Measurements from ENCODE around the gene HOMER2. TPM values are rescaled to one million over a fixed set of nuclear protein-coding genes. Genes with fewer than 3 reads are reported as not detected.

The HOMER2 gene
- total and polyA plus RNA-seq, 2 experiments from 2014 or later = 5.9 to 14.5 TPM

DNA sequence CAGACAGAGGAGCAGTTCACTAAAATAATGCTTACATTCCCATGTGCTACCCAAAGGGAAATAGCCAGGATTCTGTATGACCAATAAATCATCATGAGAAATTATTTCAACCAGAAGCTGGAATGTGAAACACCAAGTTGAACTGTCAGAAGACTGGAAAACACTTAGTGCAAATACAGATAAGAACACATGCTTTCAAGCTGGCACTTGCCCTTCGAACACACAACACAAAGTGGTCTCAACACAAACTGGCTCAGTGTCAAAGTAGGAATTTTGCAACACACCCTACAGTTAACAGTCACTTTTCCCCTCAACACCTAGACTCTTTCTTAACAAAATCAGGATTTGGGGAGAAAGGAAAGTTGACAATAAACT, 148.0 kb downstream of the HOMER2 start:
- DNase-seq (ENCODE audit: low spot score) = no peak
- H2AFZ ChIP-seq = no peak overlapping the region
- H3K4me3 ChIP-seq = no peak overlapping the region
- no peaks in the 10 kb centered on the region for H3K79me2 ChIP-seq
- 58% methylated on average over 1 of the region's 1 CpG for WGBS (ENCODE audit: low lambda C conversion rate, missing lambda C conversion rate)
- no peak overlapping the region for H3K4me2 ChIP-seq
- no peak overlapping the region for H3K27ac ChIP-seq
- no peaks in the 10 kb centered on the region for H4K20me1 ChIP-seq (ENCODE audit: insufficient read depth, poor library complexity, severe bottlenecking)
- no peaks in the 10 kb centered on the region for H3K9me3 ChIP-seq (ENCODE audit: low read depth)
- H3K9me2 ChIP-seq (replicated peaks; ENCODE audit: insufficient read depth) = no peaks in the 10 kb centered on the region
- TF ChIP-seq EZH2phosphoT487 (IDR thresholded peaks at IDR 0.05; ENCODE audit: low read depth, severe bottlenecking, unreplicated experiment) (no peak), EZH2 (IDR thresholded peaks at IDR 0.05; ENCODE audit: borderline replicate concordance) (no peak)
- TF ChIP-seq, protein P1, sequence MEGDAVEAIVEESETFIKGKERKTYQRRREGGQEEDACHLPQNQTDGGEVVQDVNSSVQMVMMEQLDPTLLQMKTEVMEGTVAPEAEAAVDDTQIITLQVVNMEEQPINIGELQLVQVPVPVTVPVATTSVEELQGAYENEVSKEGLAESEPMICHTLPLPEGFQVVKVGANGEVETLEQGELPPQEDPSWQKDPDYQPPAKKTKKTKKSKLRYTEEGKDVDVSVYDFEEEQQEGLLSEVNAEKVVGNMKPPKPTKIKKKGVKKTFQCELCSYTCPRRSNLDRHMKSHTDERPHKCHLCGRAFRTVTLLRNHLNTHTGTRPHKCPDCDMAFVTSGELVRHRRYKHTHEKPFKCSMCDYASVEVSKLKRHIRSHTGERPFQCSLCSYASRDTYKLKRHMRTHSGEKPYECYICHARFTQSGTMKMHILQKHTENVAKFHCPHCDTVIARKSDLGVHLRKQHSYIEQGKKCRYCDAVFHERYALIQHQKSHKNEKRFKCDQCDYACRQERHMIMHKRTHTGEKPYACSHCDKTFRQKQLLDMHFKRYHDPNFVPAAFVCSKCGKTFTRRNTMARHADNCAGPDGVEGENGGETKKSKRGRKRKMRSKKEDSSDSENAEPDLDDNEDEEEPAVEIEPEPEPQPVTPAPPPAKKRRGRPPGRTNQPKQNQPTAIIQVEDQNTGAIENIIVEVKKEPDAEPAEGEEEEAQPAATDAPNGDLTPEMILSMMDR (IDR thresholded peaks at IDR 0.05; ENCODE audit: poor library complexity) = no peak
- H3K36me3 ChIP-seq (replicated peaks; ENCODE audit: insufficient read depth, low read depth) = no peaks in the 10 kb centered on the region
- no peaks in the 10 kb centered on the region for H3K4me1 ChIP-seq (ENCODE audit: insufficient read depth)
- peaks cover 4% of the 10 kb centered on the region for H3K27me3 ChIP-seq

DNA sequence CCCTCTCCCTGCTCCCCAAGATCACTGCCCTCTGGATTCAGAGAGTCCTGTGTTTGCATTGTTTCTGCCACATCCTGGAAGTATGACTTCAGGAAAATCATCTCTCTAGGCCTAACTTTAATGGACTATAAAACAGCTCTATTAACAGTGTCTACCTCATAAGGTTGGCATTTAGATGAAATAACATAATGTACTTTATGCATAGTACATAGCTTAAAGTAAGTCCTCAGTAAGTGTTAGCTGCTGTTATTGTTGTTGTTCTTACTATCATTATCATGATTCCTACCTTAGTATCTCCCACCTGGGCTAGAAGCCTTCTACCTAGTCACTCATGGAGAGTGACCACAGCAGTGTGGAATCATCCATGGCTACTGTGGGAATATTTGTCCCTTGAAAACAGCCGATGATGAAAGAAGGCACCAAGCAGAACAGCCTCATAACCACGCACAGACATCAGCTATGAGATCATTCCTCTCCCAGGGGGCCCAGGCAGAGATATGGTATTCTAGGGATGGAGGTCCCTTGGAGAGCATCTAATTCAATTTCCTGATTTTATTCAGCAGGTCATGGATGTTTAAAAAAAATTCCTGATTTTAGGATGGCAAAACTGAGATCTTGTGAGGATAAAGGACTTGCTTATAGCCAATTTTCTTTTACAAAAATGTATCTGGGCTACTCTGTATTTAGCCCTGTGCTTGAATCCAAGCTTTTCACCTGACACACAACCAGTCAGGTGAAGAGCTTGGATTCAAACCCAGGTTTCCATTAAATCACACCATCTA, 148.5 kb downstream of the HOMER2 start:
- 86% methylated on average over 2 of the region's 2 CpGs for WGBS (ENCODE audit: low lambda C conversion rate, missing lambda C conversion rate)
- DNase-seq (ENCODE audit: low spot score) = no peak
- H3K79me2 ChIP-seq = no peaks in the 10 kb centered on the region
- H3K4me1 ChIP-seq (ENCODE audit: insufficient read depth) = no peaks in the 10 kb centered on the region
- H3K36me3 ChIP-seq (replicated peaks; ENCODE audit: insufficient read depth, low read depth) = no peaks in the 10 kb centered on the region
- TF ChIP-seq EZH2phosphoT487 (IDR thresholded peaks at IDR 0.05; ENCODE audit: low read depth, severe bottlenecking, unreplicated experiment) = no peak
- TF ChIP-seq, protein P1 (IDR thresholded peaks at IDR 0.05; ENCODE audit: poor library complexity) = no peak
- TF ChIP-seq EZH2 (IDR thresholded peaks at IDR 0.05; ENCODE audit: borderline replicate concordance) = no peak
- H3K27me3 ChIP-seq = peaks cover 4% of the 10 kb centered on the region
- no peak overlapping the region for H3K4me2 ChIP-seq
- H3K27ac ChIP-seq = no peak overlapping the region
- no peak overlapping the region for H2AFZ ChIP-seq
- no peaks in the 10 kb centered on the region for H3K9me2 ChIP-seq (replicated peaks; ENCODE audit: insufficient read depth)
- H3K4me3 ChIP-seq = no peak overlapping the region
- no peaks in the 10 kb centered on the region for H3K9me3 ChIP-seq (ENCODE audit: low read depth)
- H4K20me1 ChIP-seq (ENCODE audit: insufficient read depth, poor library complexity, severe bottlenecking) = no peaks in the 10 kb centered on the region

DNA sequence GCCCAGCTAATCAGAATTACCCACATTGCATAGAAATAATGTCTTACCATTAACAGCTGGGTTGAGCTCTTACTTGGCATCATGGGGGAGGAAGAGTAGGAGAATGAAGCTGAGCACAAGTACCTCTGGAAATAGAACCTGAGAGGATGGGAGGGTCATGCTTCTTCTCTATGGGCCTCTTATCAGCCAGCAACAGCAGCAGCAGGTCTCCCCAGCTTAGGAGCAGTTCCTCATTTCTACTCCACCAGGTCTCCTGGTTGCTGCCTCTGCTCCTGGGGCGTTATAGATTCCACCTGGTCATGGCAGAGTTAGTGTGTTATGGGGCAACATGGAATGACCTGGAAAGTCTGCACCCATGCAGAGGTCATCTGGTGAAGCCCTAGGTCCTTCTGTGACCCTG, 150.0 kb downstream of the HOMER2 start:
- WGBS (ENCODE audit: low lambda C conversion rate, missing lambda C conversion rate) = 83% methylated on average over 1 of the region's 1 CpG
- H3K36me3 ChIP-seq (replicated peaks; ENCODE audit: insufficient read depth, low read depth) = no peaks in the 10 kb centered on the region
- TF ChIP-seq EZH2 (IDR thresholded peaks at IDR 0.05; ENCODE audit: borderline replicate concordance) = no peak
- H3K4me3 ChIP-seq = no peak overlapping the region
- H3K27me3 ChIP-seq = peaks cover 4% of the 10 kb centered on the region
- H3K79me2 ChIP-seq = no peaks in the 10 kb centered on the region
- H3K4me1 ChIP-seq (ENCODE audit: insufficient read depth) = no peaks in the 10 kb centered on the region
- no peaks in the 10 kb centered on the region for H3K9me2 ChIP-seq (replicated peaks; ENCODE audit: insufficient read depth)
- H4K20me1 ChIP-seq (ENCODE audit: insufficient read depth, poor library complexity, severe bottlenecking) = no peaks in the 10 kb centered on the region
- H2AFZ ChIP-seq = no peak overlapping the region
- H3K4me2 ChIP-seq = no peak overlapping the region
- H3K9me3 ChIP-seq (ENCODE audit: low read depth) = no peaks in the 10 kb centered on the region
- H3K27ac ChIP-seq = no peak overlapping the region
- no peak for DNase-seq (ENCODE audit: low spot score)

DNA sequence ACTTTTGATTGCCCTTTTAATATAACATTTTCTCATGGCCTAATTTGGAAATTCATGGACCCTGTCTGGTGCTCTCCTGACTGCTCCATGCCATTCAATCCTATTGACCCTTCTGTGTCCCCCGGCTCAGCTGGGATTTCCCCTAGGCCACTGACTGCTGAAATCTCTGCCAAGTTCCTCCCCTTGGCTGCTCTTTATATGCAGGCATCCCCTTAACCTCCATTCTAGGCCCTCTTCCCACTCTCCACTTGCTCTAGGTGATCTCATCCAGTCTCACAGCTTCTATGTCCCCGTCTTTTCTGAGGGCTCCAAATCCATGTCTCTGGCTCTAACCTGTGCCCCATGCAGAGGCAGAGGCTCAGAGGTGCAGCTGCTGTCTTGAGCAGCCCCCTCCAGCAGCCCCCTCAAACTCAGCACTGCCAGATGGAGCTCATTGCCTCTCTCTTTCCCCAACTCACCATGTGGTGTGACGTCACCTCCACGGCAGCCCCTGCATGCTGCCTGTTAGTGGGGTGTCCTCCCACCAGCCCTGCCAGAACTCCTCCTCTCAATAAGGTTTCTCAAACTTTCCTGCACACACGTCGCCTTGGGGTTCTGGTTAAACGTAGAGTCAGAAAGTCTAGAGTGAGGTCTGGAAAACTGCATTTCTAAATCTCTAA, 153.2 kb downstream of the HOMER2 start:
- Histone ChIP-seq H4K20me1 (ENCODE audit: insufficient read depth, poor library complexity, severe bottlenecking) (no peaks in the 10 kb centered on the region), H2AFZ (no peak overlapping the region), H3K36me3 (replicated peaks; ENCODE audit: insufficient read depth, low read depth) (no peaks in the 10 kb centered on the region), H3K27me3 (peaks cover 4% of the 10 kb centered on the region), H3K9me2 (replicated peaks; ENCODE audit: insufficient read depth) (no peaks in the 10 kb centered on the region), H3K9me3 (ENCODE audit: low read depth) (no peaks in the 10 kb centered on the region), H3K4me1 (ENCODE audit: insufficient read depth) (no peaks in the 10 kb centered on the region), H3K27ac (no peak overlapping the region), H3K4me2 (no peak overlapping the region), H3K4me3 (no peak overlapping the region), H3K79me2 (no peaks in the 10 kb centered on the region)
- TF ChIP-seq EZH2phosphoT487 (IDR thresholded peaks at IDR 0.05; ENCODE audit: low read depth, severe bottlenecking, unreplicated experiment) = no peak
- TF ChIP-seq EZH2 (IDR thresholded peaks at IDR 0.05; ENCODE audit: borderline replicate concordance) = no peak
- TF ChIP-seq, protein P1 (IDR thresholded peaks at IDR 0.05; ENCODE audit: poor library complexity) = no peak
- WGBS (ENCODE audit: low lambda C conversion rate, missing lambda C conversion rate) = 88% methylated on average over 7 of the region's 7 CpGs
- DNase-seq (ENCODE audit: low spot score) = no peak

Data from hepatocyte (in vitro differentiated cells).